ENCODE data around the gene ZFAND3.

ZFAND3 gene

DNA sequence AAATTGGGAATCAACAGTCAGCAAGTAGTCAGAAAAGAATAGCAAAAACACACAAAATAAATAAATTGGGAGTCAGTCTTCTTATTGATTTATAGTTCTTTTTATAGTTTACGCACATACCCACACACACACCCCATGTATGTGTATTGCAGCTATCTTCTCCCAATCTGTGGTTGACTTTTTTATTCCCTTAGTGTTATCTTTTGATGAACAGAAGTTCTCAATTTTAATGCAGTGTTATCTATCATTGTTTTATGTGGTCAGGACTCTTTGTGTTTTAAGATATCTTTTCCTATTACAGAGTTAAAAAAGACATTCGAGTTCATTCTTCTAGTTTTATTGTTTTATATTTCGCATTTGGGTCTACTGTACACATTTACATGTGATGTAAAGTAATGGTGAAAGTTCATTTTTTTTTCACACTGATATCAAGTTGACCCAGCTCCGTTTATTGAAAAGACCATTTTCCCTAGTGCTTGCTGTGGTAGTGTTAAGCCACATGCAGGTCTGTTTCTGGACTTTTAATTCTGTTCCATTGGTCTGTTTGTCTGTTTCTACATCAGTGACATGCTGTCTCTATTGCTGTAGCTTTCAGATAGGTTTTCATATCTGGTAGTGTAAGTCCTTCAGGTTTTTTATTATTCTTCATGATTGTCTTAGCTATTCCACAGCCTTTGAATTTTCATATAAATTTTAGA is 78.4 kb downstream of the ZFAND3 start:
- H3K4me1 ChIP-seq (ENCODE audit: insufficient read depth, insufficient read length): peaks cover 4% of the 10 kb centered on the region
- TF ChIP-seq YY1 (IDR thresholded peaks at IDR 0.05; ENCODE audit: insufficient read depth, insufficient read length) (no peak), ZNF274 (IDR thresholded peaks at IDR 0.05; ENCODE audit: low read depth, low read length) (no peak), SUZ12 (IDR thresholded peaks at IDR 0.05; ENCODE audit: extremely low read depth, insufficient read depth, insufficient read length) (no peak)

DNA sequence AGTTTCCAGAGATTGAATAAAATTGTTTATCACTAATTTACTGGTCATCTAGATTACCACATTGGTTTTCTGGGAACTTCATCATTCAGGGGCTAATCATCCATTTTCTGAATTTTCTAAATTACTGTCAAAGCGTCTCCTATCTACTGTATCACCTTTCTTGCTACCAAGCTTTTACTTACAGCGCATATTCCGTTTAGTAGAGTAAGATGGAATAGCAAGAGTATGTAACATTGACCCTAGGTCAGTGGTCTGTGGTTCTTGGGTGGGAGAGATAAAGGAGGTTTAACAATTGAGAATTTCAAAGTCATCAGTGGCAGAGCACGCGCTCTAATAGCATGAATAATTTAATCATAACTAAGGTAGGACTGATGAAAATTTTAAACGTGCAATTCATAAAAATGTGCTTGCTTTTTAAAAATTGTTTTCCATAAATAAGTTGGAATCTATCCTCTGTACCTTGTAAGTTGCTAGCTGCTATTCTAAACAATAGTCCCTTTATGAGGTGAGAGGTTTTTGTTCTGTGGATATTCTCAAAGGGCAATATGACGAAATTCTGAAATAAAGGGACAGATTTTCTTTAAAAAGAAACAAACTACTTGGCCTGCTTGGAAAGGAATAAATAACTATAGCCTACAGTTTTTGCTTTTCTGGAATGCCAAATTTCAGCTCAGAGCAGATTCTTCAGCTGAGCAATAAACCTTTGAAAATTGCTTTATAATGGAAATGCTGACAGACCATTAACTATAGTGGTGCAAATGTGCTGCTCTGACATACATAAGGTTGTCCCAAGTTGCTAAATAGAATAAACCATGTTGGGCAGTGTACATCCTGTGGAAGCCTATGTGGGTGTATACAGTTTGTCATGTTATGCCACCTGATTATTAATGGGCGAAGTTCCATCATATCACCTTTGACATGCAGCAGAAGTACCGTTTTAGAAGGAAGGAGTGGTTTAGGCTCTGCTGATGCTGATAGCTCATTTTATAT is 84.1 kb downstream of the ZFAND3 start:
- Histone ChIP-seq H3K4me3 (ENCODE audit: insufficient read length, low read depth) (no peak overlapping the region), H3K4me1 (ENCODE audit: insufficient read depth, insufficient read length) (no peaks in the 10 kb centered on the region), H3K36me3 (ENCODE audit: insufficient read depth, insufficient read length, low read length) (no peaks in the 10 kb centered on the region), H3K27me3 (ENCODE audit: insufficient read depth, insufficient read length) (no peaks in the 10 kb centered on the region), H3K9me3 (ENCODE audit: insufficient read depth, low read length) (no peaks in the 10 kb centered on the region), H3K9ac (ENCODE audit: insufficient read length, low read depth) (no peak overlapping the region)
- TF ChIP-seq YY1 (IDR thresholded peaks at IDR 0.05; ENCODE audit: insufficient read depth, insufficient read length) (no peak), ZNF274 (IDR thresholded peaks at IDR 0.05; ENCODE audit: low read depth, low read length) (no peak), SUZ12 (IDR thresholded peaks at IDR 0.05; ENCODE audit: extremely low read depth, insufficient read depth, insufficient read length) (no peak)
- no peak for DNase-seq (ENCODE audit: low read depth, low spot score)

More for the DNA sequence above, 78.4 kb downstream of the ZFAND3 start:
- Histone ChIP-seq H3K9me3 (ENCODE audit: insufficient read depth, low read length) (no peaks in the 10 kb centered on the region), H3K36me3 (ENCODE audit: insufficient read depth, insufficient read length, low read length) (no peaks in the 10 kb centered on the region), H3K9ac (ENCODE audit: insufficient read length, low read depth) (no peak overlapping the region), H3K27me3 (ENCODE audit: insufficient read depth, insufficient read length) (no peaks in the 10 kb centered on the region), H3K4me3 (ENCODE audit: insufficient read length, low read depth) (no peak overlapping the region)
- DNase-seq (ENCODE audit: low read depth, low spot score): no peak

DNA sequence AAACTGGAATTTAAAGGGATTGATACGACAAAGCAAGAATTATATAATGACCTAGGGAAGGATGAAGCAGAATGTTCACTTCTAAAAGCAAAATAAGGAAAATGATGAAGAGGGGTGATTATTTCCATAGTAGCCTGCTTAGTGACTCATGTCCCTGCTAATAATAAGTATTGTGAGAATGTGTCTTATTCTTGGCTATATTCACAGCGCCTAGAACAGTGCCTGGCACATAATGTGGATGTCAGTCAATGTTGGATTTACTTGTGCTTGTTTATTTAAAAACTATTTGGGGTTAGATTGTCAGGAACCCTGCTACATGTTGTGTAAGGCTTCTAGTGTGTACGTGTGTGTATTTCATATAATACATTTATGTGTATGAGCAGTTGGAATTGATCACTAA is 85.1 kb downstream of the ZFAND3 start:
- no peak overlapping the region for H3K9ac ChIP-seq (ENCODE audit: insufficient read length, low read depth)
- H3K36me3 ChIP-seq (ENCODE audit: insufficient read depth, insufficient read length, low read length): no peaks in the 10 kb centered on the region
- H3K27me3 ChIP-seq (ENCODE audit: insufficient read depth, insufficient read length): no peaks in the 10 kb centered on the region
- H3K4me3 ChIP-seq (ENCODE audit: insufficient read length, low read depth): no peak overlapping the region
- H3K9me3 ChIP-seq (ENCODE audit: insufficient read depth, low read length): no peaks in the 10 kb centered on the region
- TF ChIP-seq YY1 (IDR thresholded peaks at IDR 0.05; ENCODE audit: insufficient read depth, insufficient read length) (no peak), SUZ12 (IDR thresholded peaks at IDR 0.05; ENCODE audit: extremely low read depth, insufficient read depth, insufficient read length) (no peak), ZNF274 (IDR thresholded peaks at IDR 0.05; ENCODE audit: low read depth, low read length) (no peak)
- no peak for DNase-seq (ENCODE audit: low read depth, low spot score)
- no peaks in the 10 kb centered on the region for H3K4me1 ChIP-seq (ENCODE audit: insufficient read depth, insufficient read length)

DNA sequence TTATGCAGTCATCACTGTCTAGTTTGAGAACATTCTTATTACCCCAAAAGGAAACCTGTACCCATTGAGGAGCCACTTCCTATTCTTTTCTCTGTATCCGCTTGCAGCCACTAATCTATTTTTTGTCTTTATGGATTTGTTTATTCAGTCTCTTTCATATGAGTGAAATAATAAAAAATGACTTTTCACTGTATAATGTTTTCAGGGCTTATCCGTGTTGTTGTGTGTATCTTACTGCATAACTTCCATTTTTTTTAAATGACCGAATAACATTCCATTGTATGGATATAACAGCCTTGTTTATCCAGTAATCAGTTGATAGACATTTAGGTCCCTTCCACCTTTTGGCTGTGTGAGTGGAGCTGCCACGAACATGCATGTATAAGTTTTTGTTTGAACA is 86.6 kb downstream of the ZFAND3 start:
- TF ChIP-seq ZNF274 (IDR thresholded peaks at IDR 0.05; ENCODE audit: low read depth, low read length) (no peak), YY1 (IDR thresholded peaks at IDR 0.05; ENCODE audit: insufficient read depth, insufficient read length) (no peak), SUZ12 (IDR thresholded peaks at IDR 0.05; ENCODE audit: extremely low read depth, insufficient read depth, insufficient read length) (no peak)
- Histone ChIP-seq H3K27me3 (ENCODE audit: insufficient read depth, insufficient read length) (no peaks in the 10 kb centered on the region), H3K4me3 (ENCODE audit: insufficient read length, low read depth) (no peak overlapping the region), H3K9ac (ENCODE audit: insufficient read length, low read depth) (no peak overlapping the region), H3K9me3 (ENCODE audit: insufficient read depth, low read length) (no peaks in the 10 kb centered on the region), H3K36me3 (ENCODE audit: insufficient read depth, insufficient read length, low read length) (no peaks in the 10 kb centered on the region), H3K4me1 (ENCODE audit: insufficient read depth, insufficient read length) (no peaks in the 10 kb centered on the region)
- no peak for DNase-seq (ENCODE audit: low read depth, low spot score)

DNA sequence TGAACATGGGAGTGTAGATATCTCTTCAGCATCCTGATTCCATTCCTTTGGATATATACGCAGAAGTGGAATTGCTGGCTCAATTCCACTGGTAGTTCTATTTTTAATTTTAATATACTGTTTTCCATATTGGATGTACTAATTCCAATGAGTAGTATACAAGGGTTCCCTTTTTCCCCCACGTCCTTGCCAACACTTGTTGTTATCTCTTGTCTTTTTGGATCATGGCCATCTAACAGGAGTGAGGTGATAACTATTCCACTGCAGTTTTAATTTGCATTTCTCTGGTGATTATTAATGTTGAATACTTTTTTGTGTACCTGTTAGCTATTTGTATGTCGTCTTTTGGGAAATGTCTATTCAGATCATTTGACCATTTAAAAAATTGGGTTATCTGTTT is 91.5 kb downstream of the ZFAND3 start:
- no peak for DNase-seq (ENCODE audit: low read depth, low spot score)
- Histone ChIP-seq H3K4me3 (ENCODE audit: insufficient read length, low read depth) (no peak overlapping the region), H3K9ac (ENCODE audit: insufficient read length, low read depth) (no peak overlapping the region), H3K9me3 (ENCODE audit: insufficient read depth, low read length) (no peaks in the 10 kb centered on the region), H3K27me3 (ENCODE audit: insufficient read depth, insufficient read length) (no peaks in the 10 kb centered on the region), H3K36me3 (ENCODE audit: insufficient read depth, insufficient read length, low read length) (no peaks in the 10 kb centered on the region), H3K4me1 (ENCODE audit: insufficient read depth, insufficient read length) (no peaks in the 10 kb centered on the region)
- TF ChIP-seq ZNF274 (IDR thresholded peaks at IDR 0.05; ENCODE audit: low read depth, low read length) (no peak), YY1 (IDR thresholded peaks at IDR 0.05; ENCODE audit: insufficient read depth, insufficient read length) (no peak), SUZ12 (IDR thresholded peaks at IDR 0.05; ENCODE audit: extremely low read depth, insufficient read depth, insufficient read length) (no peak)

DNA sequence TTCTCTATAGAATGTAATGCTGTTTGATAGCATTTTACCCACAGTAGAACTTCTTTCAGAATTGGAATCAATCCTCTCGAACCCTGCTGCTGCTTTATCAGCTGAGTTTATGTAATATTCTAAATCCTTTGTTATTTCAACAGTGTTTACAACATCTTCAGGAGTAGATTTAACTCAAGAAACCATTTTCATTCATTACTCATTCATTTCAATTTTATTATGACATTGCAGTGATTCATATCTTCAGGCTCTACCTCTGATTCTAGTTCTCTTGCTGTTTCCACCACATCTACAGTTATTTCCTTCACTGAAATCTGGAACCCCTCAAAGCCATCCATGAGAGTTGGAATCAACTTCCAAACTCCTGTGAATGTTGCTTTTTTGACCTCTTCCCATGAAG is 93.7 kb downstream of the ZFAND3 start:
- Histone ChIP-seq H3K4me1 (ENCODE audit: insufficient read depth, insufficient read length) (no peaks in the 10 kb centered on the region), H3K36me3 (ENCODE audit: insufficient read depth, insufficient read length, low read length) (peaks cover 2% of the 10 kb centered on the region)

DNA sequence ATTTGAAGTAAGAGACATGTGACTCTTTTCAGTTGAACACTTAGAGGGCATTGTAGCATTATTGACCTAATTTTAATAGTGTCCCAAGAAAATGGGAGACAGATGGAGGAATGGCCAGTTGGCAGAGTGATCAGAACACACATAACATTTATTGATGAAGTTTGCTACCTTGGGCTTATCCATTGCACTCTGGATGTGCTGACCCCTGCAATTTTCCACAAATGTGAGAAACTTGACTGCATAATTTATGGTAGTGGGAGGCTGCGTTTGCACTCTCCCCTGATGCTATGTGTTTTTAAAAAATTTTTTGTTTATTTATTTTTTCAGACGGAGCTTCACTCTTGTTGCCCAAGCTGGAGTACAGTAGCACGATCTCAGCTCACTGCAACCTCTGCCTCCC is 95.9 kb downstream of the ZFAND3 start:
- TF ChIP-seq YY1 (IDR thresholded peaks at IDR 0.05; ENCODE audit: insufficient read depth, insufficient read length) (no peak), ZNF274 (IDR thresholded peaks at IDR 0.05; ENCODE audit: low read depth, low read length) (no peak), SUZ12 (IDR thresholded peaks at IDR 0.05; ENCODE audit: extremely low read depth, insufficient read depth, insufficient read length) (no peak)
- DNase-seq (ENCODE audit: low read depth, low spot score): no peak
- Histone ChIP-seq H3K9ac (ENCODE audit: insufficient read length, low read depth) (no peak overlapping the region), H3K4me1 (ENCODE audit: insufficient read depth, insufficient read length) (no peaks in the 10 kb centered on the region), H3K27me3 (ENCODE audit: insufficient read depth, insufficient read length) (no peaks in the 10 kb centered on the region), H3K36me3 (ENCODE audit: insufficient read depth, insufficient read length, low read length) (peaks cover 2% of the 10 kb centered on the region), H3K9me3 (ENCODE audit: insufficient read depth, low read length) (no peaks in the 10 kb centered on the region), H3K4me3 (ENCODE audit: insufficient read length, low read depth) (no peak overlapping the region)

More for the DNA sequence above, 93.7 kb downstream of the ZFAND3 start:
- Histone ChIP-seq H3K9me3 (ENCODE audit: insufficient read depth, low read length) (no peaks in the 10 kb centered on the region), H3K4me3 (ENCODE audit: insufficient read length, low read depth) (no peak overlapping the region), H3K27me3 (ENCODE audit: insufficient read depth, insufficient read length) (no peaks in the 10 kb centered on the region), H3K9ac (ENCODE audit: insufficient read length, low read depth) (no peak overlapping the region)
- DNase-seq (ENCODE audit: low read depth, low spot score): no peak
- no peak for TF ChIP-seq YY1 (IDR thresholded peaks at IDR 0.05; ENCODE audit: insufficient read depth, insufficient read length)
- TF ChIP-seq SUZ12 (IDR thresholded peaks at IDR 0.05; ENCODE audit: extremely low read depth, insufficient read depth, insufficient read length): no peak
- TF ChIP-seq ZNF274 (IDR thresholded peaks at IDR 0.05; ENCODE audit: low read depth, low read length): no peak

All from NT2/D1 (cell line).